Measurements from ENCODE around the gene THBS2.
"Not testable (repeated sequence)": the region's sequence is repeated elsewhere in the genome, so short reads cannot be mapped to it uniquely, and the experiment has no call there.

The THBS2 gene

GRCh38 chr6:169184419-169184818 is 69.2 kb downstream of the THBS2 start:
- no peak for DNase-seq (ENCODE audit: low spot score)

- DNase-seq (ENCODE audit: low spot score), result no peak
Observed at GRCh38 chr6:169183233-169183632, 70.4 kb downstream of the THBS2 start.

GRCh38 chr6:169179831-169180230 is 73.8 kb downstream of the THBS2 start:
- not testable (repeated sequence) for DNase-seq (ENCODE audit: low spot score)

- DNase-seq (ENCODE audit: low spot score), result peak; percentile 44
Observed at GRCh38 chr6:169177516-169178166, 76.0 kb downstream of the THBS2 start.

DNA sequence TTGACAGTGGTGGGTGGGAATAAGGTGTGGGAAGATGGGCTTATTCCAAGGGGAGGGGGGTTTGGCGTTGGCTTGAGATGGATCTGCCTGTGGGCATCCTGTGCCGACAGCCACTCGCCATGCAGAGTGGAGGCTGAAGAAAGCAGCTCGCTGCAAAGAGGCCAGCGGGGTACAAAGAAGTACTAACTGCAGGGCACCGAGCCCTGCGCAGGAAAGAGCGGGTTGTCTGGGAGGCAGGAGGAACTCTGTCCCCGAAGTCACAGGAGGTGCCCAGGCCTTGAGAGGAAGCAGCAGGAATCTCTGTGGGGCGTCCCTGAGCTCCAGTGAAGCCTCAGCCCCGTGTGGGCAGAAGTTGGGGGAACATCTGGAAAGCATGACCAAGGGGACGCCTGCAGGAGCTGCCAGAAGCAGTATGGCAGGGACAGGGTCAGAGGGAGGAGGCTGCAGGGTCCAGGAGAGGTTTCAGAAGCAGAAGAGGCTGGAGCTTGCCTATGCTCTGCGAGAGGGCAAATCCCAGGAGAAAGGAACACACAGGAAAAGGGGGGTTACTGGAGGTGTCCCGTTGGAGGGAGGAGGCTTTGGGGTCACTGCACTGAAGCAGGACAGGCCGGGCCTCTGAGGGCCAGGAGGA is 77.2 kb downstream of the THBS2 start:
- no peak for DNase-seq (ENCODE audit: low spot score)

- no peak for DNase-seq (ENCODE audit: low spot score)
Observed at GRCh38 chr6:169175360-169175887, 78.2 kb downstream of the THBS2 start.

DNA sequence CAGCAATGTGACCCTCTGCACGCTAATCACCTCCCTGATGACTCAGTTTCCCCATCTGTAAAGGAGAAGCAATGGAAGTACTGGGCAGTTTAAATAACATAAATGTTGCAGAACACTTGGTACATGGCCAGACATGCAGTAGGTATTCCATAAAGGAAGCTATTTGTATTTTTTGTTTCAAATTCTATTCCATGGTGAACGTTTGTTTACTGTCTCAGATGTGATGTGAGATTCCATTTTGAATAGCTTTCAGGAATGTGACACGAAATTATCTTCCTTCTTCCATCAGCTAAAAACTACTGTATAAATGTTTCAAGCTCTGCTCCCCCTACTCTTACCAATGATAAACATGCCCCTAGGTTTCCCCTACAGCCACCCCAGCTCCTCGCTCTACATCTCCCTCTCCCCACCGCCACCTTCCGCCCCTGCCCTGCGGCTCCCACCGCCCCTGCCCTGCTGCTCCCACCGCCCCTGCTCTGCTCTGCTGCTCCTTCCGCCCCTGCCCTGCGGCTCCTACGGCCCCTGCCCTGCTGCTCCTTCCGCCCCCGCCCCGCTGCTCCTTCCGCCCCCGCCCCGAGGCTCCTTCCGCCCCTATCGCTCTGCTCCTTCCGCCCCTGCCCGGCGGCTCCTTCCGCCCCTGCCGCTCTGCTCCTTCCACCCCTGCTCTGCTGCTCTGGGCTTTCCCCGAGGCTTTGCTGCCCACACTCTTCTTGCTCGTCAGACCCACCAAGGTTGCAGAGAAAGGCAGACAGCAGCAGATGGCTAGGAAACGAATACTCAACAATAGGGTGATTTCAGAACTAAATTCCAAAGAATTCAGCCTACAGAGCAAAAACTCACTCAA is 78.9 kb downstream of the THBS2 start:
- DNase-seq (ENCODE audit: low spot score), result no peak

DNA sequence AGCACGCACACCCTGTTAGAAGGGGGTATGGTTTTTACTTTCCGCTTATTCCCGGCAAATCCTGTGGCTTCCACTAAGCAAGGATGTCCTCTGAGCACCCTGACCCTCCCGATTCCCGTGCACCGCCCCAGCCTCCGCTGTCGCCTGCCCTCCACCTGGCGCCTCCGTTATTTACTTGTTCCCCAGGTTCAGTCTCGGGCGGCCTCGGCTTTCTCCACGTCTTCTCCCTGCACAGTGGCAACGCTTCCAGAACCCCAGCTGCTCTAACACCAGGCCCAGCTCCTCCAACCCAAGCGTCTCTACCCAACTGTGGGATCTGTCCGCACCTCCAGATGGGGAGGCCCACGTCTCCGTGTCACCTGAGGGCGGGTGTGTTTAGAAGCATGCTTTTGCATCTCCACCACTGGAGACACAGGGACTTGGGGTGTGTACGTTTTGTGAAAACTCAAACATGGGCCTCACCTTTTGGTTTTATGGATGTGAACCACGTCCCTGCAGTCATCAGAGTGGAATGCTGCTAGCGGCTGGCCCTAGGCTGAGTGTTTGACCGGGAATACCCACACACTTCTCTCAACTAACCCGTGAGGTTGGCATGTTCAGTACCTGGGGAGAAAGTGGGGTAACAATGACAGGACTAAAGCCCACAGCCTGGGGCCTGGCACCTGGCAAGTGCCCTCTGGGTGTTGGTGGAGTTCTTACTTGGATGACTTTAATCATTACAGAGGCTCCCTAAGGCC is 79.9 kb downstream of the THBS2 start:
- DNase-seq (ENCODE audit: low spot score), result no peak

GRCh38 chr6:169172946-169173345 is 80.7 kb downstream of the THBS2 start:
- DNase-seq (ENCODE audit: low spot score), result no peak

- peak; percentile 75 for DNase-seq (ENCODE audit: low spot score)
Observed at GRCh38 chr6:169172456-169172855, 81.2 kb downstream of the THBS2 start.

DNA sequence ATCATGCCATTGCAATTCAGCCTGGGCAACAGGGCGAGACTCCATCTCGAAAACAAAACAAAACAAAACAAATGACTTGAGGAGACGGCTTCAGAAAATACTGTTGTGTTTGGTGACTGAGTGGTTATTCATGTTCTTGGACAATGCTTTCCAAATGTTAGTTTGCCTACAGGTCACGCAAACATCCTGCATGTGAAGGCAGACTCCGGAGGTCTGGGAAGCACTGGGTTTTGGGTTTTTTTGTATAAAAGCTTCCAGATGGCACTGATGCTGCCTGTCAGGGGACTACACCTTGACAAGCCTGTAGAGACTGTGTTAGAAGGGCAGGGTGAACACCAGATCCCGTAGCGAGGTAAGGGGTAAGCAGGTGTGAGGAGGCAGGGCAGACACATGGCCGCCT is 81.7 kb downstream of the THBS2 start:
- DNase-seq (ENCODE audit: low spot score), result no peak

- DNase-seq (ENCODE audit: low spot score), result no peak
Observed at GRCh38 chr6:169171016-169171415, 82.6 kb downstream of the THBS2 start.

- DNase-seq (ENCODE audit: low spot score), result no peak
Observed at GRCh38 chr6:169170583-169170955, 83.1 kb downstream of the THBS2 start.

DNA sequence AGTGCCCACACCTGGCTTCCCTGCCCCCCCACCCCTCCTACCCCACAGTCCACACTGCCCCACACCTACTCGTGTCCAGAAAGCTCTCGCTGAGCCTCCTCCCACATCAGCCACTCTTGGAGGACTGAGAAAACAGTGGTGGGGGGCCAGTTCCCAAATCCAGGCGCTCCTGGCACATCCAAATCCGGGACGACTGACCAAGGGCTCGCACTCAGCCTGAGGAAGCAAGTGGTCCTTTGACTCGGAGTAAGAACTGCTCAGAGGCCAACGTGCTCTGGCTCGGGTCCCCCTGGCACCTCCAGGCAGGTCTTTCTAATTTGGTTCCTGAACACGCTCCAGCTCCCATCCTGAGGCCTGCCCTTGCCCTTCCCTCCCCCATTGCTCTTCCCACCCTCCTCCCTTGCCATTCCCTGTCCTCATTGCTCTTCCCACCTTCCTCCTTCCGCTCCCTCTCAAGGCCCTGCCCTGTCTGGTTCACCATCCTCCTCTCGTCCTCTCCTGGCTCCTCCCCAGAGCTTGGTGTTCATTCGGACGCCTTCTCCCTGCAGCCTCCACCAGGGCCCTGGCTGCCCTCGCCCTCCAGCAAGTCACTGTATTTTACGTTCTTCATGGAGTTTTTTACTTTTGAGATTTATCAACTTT is 83.6 kb downstream of the THBS2 start:
- DNase-seq (ENCODE audit: low spot score), result no peak

GRCh38 chr6:169169375-169169774 is 84.3 kb downstream of the THBS2 start:
- DNase-seq (ENCODE audit: low spot score), result no peak

GRCh38 chr6:169168706-169169105 is 84.9 kb downstream of the THBS2 start:
- no peak for DNase-seq (ENCODE audit: low spot score)

GRCh38 chr6:169168302-169168630 is 85.4 kb downstream of the THBS2 start:
- no peak for DNase-seq (ENCODE audit: low spot score)

DNA sequence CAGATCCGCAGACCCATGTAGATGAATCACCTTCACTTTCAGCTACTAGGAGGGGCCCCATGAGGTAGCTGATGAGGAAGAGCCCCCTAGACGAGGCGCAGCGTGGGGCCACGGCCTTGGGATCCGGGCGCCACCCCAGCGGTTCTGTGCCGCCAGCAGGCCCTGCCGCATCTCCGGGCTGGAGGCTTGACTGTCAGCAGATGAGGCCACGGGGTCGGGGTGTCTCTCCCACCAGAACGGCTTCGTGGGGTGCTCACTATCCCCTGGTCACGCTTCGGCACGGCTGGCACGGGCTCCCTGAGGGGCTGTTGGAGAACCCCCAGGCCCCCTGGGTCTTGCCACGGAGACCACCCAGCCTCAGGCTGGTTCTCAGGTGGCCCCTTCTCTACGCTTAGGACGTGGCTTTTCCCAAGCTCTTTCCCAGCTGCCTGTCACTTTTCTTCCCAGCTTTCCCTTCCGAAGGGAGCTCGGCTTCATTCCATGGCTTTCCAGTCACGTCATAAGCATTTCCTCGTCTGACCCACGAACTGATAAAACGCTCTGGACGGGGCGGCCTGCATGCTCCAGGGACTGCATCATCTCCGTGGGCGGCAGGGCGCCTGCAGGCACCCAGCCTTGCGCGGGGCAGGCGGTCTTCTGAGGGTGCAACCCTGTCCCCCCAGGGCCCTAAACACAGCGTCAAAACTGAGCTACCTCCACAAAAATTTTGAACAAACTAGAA is 85.9 kb downstream of the THBS2 start:
- DNase-seq (ENCODE audit: low spot score), result no peak

DNA sequence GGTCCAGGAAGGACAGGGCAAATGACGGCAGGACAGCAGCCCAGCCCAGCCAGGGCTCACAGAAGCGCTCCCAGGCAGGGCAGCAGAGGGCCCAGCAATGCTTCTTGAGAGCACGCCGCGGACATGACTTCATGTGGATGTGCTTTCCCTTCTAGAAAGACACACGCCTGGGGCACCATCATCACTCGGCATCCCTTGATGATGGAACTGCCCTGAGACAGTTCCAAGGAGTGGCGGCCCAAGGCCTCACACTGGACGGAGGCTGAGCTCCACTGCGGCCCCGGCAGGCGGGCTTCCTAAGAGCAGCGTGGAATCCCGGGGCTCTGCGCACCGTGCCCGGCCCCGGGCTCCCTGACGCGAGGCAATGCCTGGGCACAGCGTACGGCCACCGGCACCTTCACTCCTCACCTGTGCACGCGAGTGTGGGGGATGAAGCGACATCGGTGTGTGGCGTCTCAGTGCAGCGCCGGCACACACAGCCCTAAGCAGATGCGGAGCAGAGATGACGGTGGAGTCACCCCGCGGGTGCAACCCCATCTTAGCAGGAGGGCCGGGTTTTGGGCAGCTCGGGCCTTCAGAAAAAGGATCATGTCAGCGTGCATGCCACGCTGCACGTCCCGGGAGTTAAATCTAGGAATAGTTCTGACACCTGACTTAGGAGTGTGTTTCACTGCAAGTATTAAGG is 86.6 kb downstream of the THBS2 start:
- DNase-seq (ENCODE audit: low spot score), result no peak

Measured in GM03348 (cell line).